ENCODE data around the gene CELF5.
"Not testable (repeated sequence)": the region's sequence is repeated elsewhere in the genome, so short reads cannot be mapped to it uniquely, and the experiment has no call there.

Gene CELF5

DNA sequence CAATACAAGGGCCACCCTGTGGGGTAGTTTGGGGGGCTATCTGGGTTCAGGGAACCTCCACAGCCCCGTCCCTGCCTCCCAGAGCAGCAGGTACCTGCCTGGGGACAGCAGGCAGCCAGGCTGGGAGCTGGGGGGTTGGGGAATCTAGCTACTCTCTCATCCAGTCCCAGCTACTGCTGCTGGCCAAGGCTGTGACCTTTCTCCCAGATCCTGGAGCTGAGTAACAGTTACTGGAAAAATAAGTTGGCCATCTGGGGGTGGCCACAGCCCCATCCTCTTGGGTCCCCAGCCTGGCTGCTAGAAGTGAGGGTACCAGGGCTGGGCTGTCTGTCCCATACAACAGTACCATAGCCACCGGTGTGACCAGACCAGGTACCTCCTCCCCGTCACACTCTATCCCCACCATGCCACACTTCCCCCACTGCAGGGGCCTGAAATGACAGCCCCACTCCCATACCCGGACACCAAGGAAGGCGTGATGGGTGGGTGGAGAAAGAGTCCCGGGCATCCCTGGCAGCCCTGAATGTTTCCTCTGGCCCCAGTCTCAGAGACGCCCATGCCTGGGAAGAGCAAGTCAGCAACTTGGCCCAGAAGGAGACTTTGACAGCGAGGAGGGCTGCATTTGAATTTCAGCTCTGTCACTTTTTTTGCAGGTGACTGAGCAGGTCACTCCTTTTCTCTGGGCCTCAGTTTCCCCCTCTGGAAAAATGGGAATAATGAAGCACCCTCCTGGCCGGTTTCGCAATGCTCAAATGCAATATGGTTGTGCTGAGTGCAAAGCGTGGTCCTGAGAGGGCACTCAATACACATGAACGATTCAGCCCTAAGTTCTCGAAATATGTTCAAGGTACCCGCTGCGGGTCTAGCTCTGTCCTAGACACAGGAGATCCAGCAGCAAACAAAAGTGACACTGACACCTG is 111.2 kb downstream of the CELF5 start:
- no peak for DNase-seq (ENCODE audit: insufficient read length, low spot score)
- no peak for FAIRE-seq

DNA sequence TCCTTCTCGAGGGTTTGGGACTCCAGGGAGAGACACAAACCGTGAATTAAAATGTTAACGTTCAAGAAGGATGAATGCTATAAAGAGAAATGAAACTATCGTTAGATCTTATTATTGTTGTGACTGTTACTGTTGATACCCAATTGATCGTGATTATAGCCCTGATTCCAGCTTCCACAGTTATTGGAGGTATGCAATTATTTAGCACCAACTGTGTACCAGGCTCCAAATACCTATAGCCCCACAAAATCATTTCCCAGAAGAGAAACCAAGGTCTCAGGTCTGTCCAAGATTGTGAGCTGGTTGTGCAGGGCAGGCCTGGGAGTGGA is 111.9 kb downstream of the CELF5 start:
- DNase-seq (ENCODE audit: insufficient read length, low spot score): no peak
- FAIRE-seq: no peak

DNA sequence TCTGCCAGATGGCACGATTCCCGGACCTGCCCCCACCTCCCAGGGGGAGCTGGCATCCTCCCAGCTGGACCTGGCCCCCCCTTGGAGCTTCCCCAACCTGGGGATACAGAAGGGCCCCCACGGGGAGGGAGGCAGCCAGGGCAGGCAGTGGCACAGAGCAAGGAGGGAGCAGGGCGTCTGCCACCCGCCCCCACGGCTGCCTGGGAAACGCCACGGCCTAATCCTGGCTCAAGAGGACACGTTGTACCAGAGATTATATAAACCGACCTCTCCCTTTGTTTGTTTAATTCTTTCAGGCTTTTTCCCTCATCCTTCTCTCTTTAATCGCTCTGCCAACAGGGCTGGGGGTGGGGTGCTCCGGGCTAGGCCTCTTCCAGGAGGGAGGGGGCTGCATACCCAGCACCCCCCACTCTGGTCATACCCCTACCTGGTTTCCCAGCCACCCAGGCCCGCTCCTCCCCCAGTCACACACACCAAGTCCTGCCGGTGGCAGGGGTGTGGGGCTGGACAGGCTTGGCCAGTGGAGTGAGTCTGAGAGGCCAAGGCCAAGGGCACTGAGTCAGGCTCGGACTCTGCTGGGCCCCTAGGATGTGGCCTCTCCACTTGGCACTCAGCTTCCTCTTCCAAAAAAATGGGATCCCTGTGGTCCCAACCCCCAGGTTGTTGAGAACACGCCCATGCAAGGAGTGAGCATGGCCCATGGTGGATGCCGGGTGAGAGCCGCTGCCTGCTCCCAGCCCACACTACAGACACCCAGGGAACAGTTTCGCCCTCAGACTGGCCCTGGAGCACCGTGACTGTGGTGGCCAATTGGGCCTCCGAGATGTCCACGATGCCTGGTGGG is 112.4 kb downstream of the CELF5 start:
- FAIRE-seq (no peak), DNase-seq (ENCODE audit: insufficient read length, low spot score) (no peak)

DNA sequence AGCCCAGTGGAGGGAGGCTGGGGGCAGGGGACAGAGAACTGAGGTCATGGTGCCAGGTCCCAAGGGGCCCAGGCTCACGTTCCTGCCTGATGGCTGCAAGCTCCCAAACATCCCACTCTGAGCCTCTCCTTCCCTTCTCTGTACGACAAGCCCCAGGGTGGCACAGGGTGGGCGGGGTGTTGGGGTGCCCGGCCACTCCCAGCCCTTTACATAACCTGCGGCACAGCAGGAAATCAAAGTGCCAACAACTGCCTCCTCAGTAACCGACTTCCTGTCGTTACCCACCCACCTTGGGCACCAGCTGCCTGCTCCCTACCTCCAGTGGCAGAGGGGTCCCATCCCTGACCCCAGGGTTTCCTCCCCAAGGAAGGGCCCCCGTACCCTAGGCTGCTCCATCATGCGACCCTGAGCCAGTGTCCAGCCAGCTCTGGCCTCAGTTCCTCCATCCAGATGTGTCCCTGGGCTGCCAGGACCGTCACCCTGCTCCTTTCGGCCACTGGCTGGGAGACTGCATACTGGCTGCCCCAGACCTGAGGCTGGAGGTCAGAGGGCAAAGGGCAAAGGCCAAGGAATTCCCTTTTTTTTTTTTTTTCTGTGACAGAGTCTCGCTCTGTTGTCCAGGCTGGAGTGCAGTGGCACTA is 114.2 kb downstream of the CELF5 start:
- DNase-seq (ENCODE audit: insufficient read length, low spot score) (no peak), FAIRE-seq (no peak)

DNA sequence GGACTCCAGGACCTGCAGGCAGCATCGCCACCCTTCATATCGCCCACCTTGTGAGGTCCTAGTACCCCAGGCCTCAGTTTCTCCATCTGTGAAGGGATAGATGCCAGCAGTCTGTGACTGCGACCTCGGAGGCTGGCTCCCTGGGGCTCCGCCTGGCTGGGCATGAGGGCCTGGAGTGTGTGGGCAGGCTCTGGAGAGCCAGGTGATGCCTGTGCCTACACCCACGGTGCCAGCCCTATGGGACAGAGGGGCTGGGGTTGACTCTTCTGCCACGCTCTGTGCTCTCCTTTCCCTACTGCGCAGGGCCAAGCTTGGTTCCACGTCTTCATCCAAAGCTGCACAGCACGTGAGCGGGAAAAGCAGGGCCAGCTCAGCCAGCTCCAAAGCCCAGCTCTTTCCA is 115.9 kb downstream of the CELF5 start:
- FAIRE-seq: no peak

DNA sequence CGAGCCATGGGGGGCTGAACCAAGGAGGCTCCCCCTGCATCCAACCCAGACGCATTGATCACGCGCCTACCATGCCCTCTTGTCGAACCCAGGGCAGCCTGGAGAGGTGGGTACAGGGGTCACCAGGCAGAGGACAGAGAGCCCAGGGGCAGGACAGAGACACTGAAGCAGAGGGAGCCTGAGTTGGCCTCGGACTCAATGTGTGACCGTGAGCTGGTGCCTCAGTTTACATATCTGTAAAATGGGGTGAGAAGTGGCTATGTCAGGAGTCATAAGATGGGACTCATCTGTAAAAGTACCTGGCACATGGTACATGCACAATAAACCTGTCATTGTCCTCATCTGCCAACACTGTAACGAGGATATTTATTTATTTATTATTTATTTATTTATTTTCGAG is 117.8 kb downstream of the CELF5 start:
- FAIRE-seq: no peak
- no peak for DNase-seq (ENCODE audit: insufficient read length, low spot score)

More for the DNA sequence above, 115.9 kb downstream of the CELF5 start:
- no peak for DNase-seq (ENCODE audit: insufficient read length, low spot score)

DNA sequence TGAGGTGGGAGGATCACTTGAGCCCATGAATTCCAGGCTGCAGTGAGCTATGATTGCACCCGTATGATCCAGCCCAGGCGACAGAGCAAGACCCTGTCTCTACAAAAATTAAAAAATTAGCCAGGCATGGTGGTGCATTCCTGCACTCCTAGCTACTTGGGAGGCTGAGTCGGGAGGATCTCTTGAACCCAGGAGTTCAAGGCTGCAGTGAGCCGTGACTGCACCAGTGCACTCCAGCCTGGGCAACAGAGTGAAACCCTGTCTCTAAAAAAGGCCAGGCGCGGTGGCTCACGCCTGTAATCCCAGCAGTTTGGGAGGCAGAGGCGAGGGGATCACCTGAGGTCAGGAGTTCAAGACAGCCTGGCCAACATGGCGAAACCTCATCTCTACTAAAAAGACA is 118.5 kb downstream of the CELF5 start:
- FAIRE-seq; DNase-seq (ENCODE audit: insufficient read length, low spot score): not testable (repeated sequence)

DNA sequence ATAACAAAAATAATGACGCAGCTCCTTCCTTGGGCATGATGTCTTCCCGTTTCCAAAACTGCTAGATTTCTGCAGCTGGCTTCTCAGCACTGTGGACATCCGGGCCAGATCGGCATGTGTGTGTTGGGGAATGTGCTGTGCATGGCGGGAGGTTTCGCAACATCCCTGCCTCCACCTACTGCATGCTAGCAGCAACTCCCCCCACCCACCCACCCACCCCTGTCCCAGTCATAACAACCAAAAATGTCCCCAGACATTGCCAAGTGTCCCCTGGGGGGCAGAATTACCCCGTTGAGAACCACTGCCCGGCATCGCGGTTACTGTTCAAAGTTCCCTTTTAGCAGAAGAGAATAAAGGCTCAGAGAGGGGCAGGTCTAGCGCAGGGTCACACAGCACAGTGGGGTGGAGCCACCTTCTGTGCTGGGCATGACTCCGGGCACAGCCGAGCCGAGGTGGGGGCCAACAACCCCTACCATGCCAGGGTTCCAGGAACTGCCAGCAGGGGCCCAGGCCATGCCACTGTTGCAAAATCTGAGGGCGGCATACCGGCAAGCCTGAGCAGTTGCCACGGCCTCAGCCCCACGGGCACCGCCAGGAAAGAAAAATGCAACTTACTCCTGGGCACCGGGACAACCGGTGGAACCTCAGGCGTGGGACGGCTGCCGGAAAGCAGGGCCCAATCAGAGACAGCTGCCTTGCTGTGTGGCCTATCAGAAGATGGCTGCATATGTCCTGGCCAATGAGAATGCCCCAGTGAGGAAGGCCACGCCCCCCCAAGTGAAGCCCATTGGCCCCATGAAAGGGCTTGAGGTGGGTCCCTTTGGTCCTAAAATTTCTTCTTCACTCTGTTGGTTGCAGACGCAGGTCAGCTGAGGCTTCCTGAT is 119.4 kb downstream of the CELF5 start:
- FAIRE-seq: no peak

DNA sequence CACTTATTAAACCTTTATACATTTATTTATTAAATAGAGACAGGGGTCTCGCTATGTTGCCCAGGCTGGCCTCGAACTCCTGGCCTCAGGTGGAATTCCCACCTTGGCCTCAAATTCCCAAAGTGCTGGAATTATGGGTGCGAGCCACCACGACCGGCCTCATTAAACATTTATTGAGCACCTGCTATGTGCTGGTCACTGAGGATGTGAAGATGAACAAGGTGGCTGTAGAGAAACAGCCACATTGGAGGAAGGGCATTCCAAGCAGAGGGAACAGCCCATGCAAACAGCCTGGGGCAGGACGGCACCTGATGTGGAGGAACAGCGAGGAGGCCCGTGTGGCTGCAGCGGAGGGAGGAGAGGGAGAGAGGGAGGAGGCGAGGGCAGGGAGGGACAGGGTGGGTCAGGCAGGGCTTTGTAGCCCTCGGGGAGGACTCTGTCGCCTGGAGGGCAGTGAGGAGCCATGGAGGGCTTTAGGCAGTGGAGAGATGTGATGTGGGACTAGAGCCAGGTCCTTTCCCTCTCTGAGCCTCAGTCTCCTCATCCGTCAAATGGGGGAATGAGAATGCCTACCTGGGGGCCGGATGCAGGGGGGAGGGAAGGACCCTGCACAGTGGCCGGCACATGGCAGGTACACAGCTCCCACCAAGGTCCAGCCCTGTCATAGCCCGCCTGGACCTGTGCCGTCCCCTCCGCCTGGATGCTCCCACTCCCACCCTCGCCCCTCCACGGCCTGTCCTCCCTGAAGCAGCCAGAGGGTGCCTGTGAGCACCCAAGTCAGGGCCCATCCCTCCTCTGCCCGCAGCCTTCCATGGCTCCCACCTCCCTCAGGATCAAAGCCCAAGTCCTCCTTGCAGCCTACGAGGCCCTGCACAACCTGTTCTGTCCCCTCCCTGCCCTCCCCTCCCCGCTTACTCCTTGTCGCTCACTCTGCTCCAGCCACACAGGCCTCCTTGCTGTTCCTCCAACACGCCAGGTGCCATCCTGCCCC is 120.4 kb downstream of the CELF5 start:
- FAIRE-seq (no peak), DNase-seq (ENCODE audit: insufficient read length, low spot score) (no peak)

More for the DNA sequence above, 119.4 kb downstream of the CELF5 start:
- DNase-seq (ENCODE audit: insufficient read length, low spot score): no peak

DNA sequence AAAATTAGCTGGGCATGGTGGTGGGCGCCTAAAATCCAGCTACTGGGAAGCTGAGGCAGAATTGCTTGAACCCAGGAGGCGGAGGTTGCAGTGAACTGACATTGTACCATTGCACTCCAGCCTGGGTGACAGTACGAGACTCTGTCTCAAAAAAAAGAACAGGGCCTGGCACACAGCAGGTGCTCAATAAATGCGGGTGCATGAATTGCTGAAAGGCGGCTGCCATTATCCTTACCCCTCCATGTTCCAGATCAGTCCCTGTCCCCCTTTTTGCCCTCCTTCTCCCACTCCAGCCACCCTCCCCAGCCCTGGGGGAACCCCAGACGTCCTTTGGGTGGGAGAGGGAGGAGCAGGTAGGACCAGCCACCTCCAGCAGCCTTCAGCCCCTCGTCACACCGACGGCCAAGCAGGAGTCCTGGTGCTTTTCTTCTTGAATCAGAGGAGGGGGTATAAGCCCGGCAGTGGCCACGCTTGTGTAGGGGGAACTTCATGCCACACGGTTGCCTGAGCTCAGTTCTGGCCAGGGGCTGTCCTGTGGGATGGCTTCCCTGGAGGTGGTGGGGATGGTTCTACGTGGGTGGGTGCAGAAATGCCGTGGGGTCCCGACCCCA is 121.5 kb downstream of the CELF5 start:
- FAIRE-seq (no peak), DNase-seq (ENCODE audit: insufficient read length, low spot score) (no peak)
